SK-N-DZ (cell line): Measurements from ENCODE around the gene CDC14C. TPM values are rescaled to one million over a fixed set of nuclear protein-coding genes. Genes with fewer than 3 reads are reported as not detected.
"Not testable (repeated sequence)": the region's sequence is repeated elsewhere in the genome, so short reads cannot be mapped to it uniquely, and the experiment has no call there.

Source experiments
- DNase-seq: peaks from one replicate; pipeline ENCODE4 v3.0.0-alpha.2; 2015; ENCODE audit warnings: low spot score
- polyA plus RNA-seq, 2 experiments: library from polyadenylated mRNA; depleted of rRNA; stranded (reverse); fragments of >200 nt; gene quantifications; 2 replicates each; pipeline ENCODE4 v1.2.3, GENCODE V29; 2014

CDC14C gene
- polyA plus RNA-seq (2014; cell fraction: cytosol; rRNA removed) = not detected in 2 replicates
- polyA plus RNA-seq (2014; cell fraction: nucleus; rRNA removed) = not detected in 2 replicates

DNA sequence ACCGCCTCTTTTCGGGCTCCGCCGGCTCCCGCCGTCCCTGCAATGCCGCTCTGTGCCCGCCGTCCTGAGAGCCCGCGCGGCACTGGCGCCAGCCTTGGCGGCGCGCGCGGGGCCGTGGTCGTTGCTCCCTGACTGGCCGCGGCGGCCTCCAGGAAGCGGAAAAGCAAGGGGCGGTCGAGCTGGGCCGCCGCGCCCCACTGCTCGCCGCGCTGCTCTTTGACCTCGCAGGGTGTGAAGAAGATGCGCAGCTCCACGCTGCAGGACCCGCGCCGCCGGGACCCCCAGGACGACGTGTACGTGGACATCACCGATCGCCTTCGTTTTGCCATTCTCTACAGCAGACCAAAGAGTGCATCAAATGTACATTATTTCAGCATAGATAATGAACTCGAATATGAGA is at the start of gene CDC14C:
Gene CDC14C, plus strand, starts transcription at position 115 of the 400 bp plus-strand sequence. Its CDS starts 126 bp downstream, at position 241.
- no peak for DNase-seq

DNA sequence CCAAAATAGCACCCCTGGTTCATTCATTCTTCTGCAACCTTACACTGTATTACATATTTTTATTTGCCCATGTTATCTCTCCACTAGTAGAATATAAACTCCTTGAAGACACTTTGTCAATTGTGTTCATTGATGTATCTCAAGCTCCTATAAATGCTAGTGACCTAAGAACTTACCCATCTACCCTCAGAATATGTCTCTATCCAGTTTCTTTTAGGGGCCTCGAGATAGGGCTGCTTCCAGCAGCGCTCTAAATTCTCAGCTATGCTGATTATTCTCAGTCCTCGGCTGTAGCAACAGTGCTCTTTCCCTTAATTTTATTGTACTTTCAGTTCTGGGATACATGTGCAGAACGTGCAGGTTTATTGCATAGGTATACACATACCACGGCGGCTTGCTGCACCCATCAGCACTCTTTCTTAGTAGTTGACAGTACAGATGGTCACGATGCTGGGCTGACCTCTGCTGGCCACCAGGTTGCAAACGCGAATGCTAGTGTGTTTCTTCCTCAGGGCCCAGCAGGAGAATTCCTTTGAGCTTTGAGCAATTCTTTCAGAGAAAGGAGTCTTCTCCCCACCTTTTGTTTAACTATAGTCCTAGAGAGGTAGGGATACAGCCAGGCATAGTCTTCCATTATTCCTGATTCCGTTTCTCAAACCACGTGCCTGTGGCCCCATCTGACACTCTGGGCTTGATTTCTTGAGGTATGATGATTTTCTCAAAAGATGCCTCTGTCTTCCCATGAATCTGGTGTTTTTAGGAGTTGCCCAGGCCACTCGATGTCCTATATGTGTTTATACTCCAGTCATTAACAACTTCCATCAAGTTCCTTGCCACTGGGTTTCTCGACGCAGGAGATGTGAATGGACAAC is 49.1 kb upstream of the CDC14C start:
- peak; percentile 21 for DNase-seq

DNA sequence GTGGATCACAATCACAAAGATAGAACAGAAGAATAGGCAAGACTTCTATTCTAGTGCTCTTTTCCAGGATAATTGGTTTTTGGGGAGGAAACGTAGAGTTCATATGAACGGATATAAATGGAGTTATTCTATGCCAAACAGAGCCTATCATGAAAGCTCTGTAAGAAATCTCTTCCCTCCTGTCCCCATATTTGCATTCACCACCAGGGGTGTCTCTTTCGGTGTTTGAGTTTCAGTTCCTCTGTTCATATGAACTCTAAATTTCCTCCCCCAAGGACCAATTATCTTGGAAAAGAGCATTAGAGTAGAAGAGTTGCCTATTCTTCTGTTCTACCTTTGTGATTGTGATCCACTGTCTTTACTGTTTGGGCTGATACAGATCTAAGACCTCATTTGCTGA is 48.3 kb upstream of the CDC14C start:
- DNase-seq = no peak

DNA sequence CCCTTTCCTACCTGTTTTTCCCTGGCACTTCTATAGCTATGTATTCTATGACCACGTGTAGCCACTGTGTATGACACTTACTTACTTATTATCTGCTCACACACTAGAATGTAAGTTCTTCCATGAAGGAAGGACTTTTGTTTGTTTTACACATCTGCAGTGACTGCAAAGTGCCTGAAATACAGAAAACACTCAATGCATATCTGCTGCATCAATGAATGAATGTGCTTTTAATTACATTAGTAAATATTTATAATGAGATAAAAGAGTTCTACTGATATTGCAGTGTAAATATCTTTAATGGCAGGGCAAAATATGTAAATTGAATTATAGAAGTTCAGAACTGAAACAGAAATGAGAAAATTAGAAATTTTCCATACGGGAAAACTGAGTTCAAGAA is 43.5 kb upstream of the CDC14C start:
- no peak for DNase-seq

DNA sequence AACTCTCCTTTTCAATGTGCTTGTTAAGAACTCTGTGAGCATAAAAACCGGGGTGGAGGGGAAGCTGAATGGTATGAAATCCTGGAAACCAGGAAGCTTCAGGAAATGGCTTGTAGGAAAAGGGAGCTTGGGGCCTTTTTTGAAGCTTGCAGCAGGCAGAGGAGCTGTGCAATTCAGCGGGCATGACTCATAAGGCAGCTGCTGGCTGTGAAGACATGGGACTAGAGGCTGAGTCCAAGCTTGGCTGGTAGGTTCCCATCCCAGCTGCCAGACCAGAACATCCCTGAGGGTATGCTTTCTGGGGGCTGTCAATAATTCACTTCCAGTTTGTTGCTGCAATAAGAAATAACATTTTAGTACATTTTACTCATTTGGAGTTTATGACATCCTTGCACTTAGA is 36.8 kb upstream of the CDC14C start:
- no peak for DNase-seq

DNA sequence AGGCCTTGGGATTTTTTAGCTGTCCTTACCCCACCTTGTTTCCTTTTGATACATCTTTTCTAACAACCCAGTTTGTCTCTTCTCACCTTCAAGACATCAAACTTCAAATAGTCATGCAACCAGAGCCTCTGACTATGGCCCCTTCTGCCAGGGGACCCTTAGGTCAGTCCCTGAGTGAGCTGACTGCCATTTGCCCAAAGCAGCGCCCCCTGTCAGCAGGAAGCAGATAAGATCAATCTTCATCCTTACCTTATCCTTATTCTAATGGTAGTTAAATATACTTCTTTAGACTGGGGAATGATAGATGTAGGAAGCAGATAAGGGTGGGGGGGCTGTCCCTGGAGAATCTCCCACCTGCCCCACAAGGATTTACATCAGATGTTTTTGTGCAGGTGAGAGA is 29.8 kb upstream of the CDC14C start:
- DNase-seq = no peak

DNA sequence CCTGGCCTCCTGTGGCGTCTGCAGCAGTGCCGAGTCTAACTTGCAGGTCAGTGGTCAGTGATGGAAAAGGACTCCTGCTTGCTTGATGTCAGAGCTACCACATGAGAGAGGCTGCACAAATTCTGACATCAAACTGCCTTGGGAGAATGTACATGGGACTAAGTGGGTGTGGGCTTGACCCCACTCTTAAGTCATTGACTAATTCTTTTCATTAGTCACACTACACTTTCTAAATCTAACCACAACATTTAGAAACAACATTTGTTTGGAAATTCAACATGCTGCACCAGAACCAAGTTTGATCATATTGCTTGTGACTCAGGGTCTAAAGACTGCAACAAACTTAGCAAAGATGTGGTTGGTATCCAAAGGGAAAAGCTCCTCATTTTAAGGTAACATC is 24.4 kb upstream of the CDC14C start:
- DNase-seq = no peak

DNA sequence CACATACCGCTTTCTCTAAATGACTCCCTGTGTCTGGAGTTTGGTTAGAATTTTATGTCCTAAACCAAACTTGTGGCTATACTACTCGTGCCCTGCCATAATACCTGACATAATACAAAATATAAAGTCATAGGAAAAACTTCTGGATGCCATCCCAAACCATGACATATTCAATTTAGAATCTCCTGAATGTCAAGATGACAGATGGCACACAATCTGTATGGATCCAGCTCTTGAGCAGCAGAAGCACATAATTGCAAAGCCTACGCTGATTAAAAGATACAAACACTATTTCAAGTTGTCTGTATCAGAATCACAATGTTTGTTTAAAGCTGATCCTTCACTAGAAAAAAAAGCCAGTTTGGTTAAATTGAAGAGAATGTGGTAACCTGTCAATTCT is 22.4 kb upstream of the CDC14C start:
- no peak for DNase-seq

GRCh38 chr7:48904975-48905374 is 19.4 kb upstream of the CDC14C start:
- no peak for DNase-seq

DNA sequence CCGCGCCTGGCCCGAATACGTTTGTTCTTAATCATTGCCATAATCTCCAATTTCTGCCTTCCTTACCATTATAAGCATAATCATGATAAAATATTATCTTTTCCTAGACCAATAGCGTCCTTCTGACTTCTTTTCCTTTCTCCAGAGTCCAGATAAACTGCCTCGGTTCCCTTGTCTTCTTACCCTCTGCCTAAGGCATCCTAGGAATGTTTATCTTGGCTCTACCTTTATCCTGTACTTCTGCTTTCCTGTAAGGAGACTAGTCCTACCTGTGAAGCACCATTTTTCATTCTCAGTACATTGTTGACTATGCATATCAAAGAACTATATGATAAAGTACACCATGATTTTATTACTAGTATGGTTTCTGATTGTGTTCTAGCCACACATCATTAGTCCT is 18.7 kb upstream of the CDC14C start:
- not testable (repeated sequence) for DNase-seq

- not testable (repeated sequence) for DNase-seq
These were observed 14.5 kb upstream of the CDC14C start for GRCh38 chr7:48909887-48910286.

GRCh38 chr7:48931481-48931880 is 7.1 kb downstream of the CDC14C start:
- no peak for DNase-seq

- no peak for DNase-seq
These were observed 8.0 kb downstream of the CDC14C start for GRCh38 chr7:48932126-48932910.

DNA sequence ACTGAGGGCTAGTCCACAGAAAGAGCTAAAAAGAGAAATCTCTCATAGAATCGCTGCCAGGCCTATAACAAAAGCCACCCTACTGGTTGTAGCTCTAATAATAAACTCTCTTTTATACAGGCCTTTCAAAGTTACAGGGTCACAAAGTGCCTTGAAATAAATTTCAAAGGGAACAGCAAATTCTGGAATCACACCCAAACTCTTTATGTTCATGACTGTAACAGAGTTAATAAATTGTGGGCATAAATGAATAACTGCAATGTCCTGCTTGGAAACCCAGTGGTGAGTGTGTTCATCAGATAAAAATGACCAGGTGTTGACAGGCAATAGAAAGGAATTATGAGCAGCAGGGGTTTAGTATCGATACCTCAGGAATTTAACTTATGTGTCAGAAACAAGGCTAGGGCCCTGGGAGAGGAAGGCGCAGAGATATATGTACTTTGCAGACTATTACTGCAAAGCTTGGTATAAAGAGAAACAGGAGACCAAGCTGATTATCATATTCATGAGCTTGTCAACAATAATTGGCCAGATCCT is 9.3 kb downstream of the CDC14C start:
- DNase-seq = no peak

- DNase-seq = no peak
These were observed 14.4 kb downstream of the CDC14C start for GRCh38 chr7:48938539-48939295.

DNA sequence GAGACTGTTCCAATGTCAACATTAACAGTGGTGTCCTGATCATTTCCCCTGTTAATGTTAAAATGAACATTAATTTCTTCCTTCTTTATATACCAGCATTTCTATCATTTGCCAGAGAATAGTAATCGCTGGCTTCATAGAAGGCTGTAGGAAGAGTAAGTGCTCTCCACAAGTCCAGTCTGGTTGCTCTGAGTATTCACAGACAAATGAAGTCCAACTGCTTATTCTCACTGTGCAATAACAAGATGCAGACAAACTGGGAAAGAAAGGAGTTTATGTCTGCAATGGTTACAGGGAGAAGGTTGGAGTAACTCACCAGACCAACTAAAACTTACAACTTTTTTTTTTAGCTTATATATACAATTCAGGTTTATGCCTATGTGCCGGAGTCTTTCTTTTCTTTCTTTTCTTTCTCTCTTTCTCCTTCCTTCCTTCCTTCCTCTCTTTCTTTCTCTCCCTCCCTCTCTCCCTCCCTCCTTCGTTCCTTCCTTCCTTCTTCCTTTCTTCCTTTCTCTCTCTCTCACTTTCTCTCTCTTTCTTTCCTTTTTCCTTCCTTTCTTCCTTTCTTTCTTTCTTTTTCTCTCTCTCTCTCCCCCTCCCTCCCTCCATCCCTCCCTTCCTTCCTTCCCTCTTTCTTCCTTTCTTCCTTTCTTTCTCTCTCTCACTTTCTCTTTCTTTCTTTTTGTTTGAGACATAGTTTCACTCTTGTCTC is 19.1 kb downstream of the CDC14C start:
- DNase-seq = no peak

GRCh38 chr7:48955916-48956315 is 31.6 kb downstream of the CDC14C start:
- DNase-seq = no peak

- no peak for DNase-seq
These were observed 35.3 kb downstream of the CDC14C start for GRCh38 chr7:48959676-48960075.

DNA sequence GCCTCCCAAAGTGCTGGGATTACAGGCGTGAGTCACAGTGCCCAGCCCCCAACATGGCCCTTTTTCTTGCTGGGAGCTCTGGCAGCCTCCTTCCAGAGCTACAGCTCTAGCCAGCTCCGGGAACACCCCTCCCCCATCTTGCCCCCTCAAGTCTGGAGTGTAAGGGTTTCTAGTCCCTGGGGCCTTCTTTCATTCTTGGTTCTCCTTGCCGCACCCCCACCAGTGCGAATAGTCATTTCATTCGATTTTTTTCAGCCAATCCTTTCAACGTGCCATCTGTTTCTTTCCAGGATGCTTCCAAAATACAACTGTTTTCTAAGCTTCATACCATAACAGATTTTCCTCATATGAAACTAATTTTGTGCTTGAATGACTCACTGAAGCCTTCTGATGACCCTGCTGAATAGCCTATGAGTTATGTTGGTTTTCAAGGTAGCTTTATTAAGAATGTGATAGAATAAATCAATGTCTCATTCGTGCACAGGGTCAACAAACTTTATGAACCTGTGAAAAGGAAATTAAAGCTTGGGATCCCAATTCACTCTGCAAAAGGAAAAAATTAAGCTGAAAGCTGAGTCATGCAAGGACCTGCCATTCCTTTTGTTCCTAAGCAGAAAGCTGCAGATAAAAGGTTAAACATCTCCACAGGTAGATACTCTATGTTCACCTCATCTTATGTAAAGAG is 38.6 kb downstream of the CDC14C start:
- no peak for DNase-seq

GRCh38 chr7:48964074-48964473 is 39.7 kb downstream of the CDC14C start:
- DNase-seq = no peak
